GM12864 (cell line): ENCODE data around the gene EVA1C.

Source experiments
- DNase-seq: peaks from one replicate; pipeline ENCODE4 v3.0.0-alpha.2; 2011; ENCODE audit warnings: low read depth
- H3K4me3 ChIP-seq: 2 replicates; pipeline ENCODE4 v1.5.1; 2011; ENCODE audit warnings: mild to moderate bottlenecking, low read depth, low read length, control low read depth
- CTCF ChIP-seq: IDR thresholded peaks from 2 replicates; pipeline ENCODE4 v1.5.1; 2011; ENCODE audit warnings: low read depth, mild to moderate bottlenecking, moderate library complexity, low read length, control low read depth, inconsistent platforms; ENCODE audit errors: missing control alignments

EVA1C gene

DNA sequence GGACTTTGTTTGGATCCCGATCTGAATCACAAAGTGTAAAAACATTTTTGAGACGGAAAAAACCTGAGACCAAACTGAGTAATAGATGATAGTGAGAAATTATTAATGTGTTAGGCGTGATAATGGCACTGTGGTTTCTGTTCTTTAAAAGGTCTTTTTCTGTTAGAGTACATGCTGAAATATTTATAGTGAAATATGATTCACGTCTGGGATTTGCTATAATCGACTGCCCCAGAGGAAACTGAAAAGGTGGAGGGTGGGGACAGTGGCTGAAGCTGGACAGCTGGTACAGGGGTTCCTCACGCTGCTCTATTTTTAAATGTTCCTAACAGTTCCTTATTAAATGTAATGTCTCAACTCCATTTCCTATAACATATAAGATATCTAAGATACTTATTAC, 30.9 kb upstream of the EVA1C start:
- no peak for TF ChIP-seq CTCF
- no peak overlapping the region for H3K4me3 ChIP-seq
- DNase-seq = no peak

DNA sequence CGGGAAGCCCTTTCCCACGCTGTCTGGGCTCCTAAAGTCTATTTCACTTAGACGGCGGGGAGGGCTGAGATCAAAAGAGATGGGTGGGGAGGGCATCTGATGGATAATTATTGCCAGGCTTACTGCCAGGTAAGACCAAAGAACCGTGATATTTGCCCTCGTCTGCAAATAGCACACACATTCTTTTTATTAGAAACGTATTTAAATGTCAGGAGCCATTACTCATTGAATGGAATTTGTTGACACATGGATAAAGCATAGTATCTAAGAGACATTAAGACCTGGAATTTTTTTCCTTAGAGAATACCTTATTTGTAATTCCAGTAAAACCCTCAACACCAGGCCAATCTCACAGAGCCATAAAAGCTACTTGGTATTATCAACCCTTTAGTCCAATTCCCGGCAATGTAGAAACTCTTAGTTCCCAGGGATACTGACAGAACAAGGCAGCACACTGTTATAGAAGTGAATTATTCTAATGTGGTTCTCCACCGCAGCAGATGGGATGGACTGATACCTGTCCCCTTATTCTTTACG, 30.3 kb upstream of the EVA1C start:
- H3K4me3 ChIP-seq = no peak overlapping the region
- TF ChIP-seq CTCF = no peak
- DNase-seq = no peak

- H3K4me3 ChIP-seq = no peak overlapping the region
- DNase-seq = no peak
- TF ChIP-seq CTCF = no peak
Observed at GRCh38 chr21:32383812-32384211, 28.7 kb upstream of the EVA1C start.

DNA sequence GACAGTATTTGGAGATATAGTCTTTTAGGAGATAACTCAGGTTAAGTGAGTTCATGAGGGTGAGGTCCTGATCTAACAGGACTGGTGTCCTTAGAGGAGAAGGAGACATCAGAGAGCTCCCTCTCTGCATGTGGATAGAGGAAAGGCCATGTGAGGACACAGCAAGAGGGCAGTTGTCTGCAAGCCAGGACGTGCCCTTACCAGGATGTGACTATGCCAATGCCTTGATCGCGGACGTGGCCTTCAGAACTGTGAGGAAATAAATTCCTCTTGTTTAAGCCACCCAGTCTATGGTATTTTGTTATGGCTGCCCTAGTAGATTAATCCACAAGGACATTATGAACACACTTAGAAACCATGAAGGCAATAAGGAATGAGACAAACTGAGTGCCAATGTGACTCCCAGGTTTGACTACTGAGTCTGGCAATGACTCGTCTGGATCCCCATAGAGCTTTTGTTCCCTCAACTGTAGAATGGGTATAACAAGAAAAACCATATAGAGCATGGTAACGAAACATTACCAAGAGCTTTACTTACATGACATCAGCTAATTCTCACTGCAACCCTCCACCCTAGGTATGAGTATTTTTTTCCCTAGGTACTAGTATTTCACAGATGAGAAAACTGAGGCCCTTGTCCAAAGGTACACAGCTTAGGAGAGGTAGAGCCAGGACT, 26.2 kb upstream of the EVA1C start:
- no peak overlapping the region for H3K4me3 ChIP-seq
- no peak for TF ChIP-seq CTCF
- no peak for DNase-seq

DNA sequence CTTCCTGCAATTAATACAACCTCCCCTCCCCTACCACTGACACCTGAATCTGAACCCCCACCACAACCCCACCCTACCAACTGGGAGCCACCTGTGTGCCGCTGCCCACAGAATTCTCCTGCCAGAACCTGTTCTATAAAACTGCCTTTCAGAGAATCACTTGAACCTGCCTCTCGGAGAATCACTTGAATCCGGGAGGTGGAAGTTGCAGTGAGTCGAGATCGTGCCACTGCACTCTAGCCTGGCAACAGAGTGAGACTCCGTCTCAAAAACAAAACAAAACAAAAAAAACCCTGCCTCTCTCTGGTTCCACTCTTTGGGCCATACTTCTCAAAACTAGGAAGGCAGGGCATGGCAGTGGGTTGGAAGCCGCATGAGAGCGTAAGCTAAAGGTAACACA, 25.4 kb upstream of the EVA1C start:
- no peak for DNase-seq
- H3K4me3 ChIP-seq = no peak overlapping the region
- no peak for TF ChIP-seq CTCF

- no peak for DNase-seq
- TF ChIP-seq CTCF = no peak
- no peak overlapping the region for H3K4me3 ChIP-seq
Observed at GRCh38 chr21:32388306-32388705, 24.2 kb upstream of the EVA1C start.
